Activated CD8-positive, alpha-beta memory T cell treated with anti-CD3 and anti-CD28 coated beads, Interleukin-2, amount 50 U/mL, for 24 hours (primary cell): ENCODE results near the gene TRANK1.
"Not testable (repeated sequence)": the region's sequence is repeated elsewhere in the genome, so short reads cannot be mapped to it uniquely, and the experiment has no call there.

Experiments
- DNase-seq: peaks from one replicate; pipeline ENCODE4 v3.0.0-alpha.2; 2020; ENCODE audit errors: extremely low read depth

Gene TRANK1

DNA sequence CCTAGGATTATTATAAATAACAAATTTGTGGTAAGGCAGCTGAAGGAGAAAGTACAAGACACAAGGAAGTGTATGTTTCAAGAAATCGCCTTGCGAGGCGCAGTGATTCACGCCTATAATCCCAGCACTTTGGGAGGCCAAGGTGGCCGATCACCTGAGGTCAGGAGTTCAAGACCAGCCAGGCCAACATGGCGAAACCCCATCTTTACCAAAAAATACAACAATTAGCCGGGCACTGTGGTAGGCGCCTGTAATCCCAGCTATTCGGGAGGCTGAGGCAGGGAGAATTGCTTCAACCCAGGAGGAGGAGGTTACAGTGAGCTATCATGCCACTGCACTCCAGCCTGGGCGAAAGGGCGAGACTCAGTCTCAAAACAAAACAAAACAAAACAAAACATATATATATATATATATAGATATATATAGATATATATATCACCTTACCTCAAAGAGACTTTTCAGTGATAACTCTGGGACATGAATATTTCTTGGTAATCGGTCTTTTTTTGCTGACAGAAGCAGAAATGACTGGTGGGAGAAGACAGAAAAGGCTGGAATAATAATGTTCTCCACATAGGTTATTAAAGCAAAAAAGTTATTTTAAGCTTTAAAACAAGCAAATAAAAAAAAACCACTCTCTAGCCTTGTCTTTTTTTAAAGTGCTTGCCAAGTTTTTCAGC lies 52.3 kb downstream of the TRANK1 start:
- DNase-seq, result no peak

DNA sequence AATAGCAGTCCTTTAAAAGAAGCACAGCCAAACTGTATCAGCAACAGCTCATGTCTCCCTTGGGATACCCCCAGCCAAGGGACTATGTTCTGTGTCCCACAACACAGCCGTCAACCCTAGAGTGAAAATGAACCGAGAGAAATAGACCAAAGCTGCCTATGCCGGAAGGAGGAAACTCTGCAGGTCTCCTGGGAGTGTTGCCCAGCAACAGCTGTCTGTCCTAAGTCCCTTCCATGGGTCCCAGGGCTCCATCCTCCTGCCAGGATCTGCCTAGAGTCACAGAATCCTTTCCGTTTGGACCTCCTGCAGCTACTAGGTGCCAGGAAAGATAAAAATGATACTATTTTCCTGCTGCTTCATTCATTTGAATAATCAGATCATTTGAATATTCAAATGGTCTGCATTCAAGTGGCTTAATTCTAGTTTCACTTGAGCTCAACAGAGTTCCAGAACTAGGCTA lies 53.1 kb downstream of the TRANK1 start:
- DNase-seq, result no peak

DNA sequence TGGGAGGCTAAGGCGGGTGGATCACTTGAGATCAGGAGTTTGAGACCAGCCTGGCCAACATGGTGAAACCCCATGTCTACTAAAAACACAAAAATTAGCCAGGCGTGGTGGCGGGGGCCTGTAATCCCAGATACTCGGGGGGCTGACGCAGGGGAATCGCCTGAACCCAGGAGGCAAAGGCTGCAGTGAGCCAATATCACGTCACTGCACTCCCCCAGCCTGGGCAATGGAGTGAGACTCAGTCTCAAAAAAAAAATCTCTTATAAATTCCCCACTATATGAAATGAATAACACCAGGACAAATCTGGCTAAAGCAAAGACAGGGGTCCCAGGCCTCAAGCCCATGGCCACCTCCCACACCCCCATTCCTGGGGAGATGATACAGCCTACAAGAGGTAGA lies 53.8 kb downstream of the TRANK1 start:
- DNase-seq, result not testable (repeated sequence)

DNA sequence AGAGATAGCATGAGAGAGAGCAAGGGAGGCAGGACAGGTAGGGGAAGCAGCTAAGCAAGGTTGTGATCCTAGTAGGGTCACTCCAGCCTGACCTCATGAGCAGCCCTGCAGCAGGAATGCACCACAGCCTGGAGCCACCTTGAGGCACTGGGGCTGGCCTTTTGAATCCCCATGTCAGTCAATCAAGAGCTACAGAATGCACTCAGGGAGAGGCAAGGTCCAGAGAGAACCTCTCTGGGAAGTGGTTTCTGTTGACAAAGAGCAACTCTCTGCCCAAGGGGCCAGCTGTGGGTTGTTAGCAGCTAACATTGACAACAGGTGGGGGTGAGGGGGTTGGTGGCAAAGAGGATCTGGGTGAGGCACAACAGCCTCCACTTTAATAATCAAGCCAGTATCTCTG lies 54.6 kb downstream of the TRANK1 start:
- DNase-seq, result no peak

DNA sequence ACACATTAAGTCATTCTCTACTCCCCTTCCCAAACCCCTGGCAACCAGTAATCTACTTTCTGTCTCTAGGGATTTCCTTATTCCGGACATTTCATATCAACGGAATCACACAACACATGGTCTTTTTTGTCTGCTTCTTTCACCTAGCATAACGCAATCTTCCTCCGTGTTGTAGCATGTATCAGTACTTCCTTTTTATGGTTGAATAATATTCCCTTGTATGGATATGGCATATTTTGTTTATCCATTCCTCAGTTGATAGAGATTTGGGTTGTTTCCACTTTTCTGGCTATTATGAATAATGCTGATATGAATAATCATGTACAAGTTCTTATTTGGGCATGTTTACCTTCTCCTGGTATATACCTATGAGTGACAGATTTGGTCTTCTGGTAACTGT lies 63.1 kb downstream of the TRANK1 start:
- no peak for DNase-seq

DNA sequence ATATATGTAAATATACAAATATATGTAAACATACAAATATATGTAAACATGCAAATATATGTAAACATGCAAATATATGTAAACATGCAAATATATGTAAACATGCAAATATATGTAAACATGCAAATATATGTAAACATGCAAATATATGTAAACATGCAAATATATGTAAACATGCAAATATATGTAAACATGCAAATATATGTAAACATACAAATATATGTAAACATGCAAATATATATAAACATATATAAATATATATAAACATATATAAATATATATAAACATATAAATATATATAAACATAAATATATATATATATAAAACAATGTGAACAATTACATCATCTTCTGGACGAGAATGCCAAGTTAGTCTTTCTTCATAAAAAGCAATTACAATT lies 65.0 kb downstream of the TRANK1 start:
- DNase-seq, result not testable (repeated sequence)

DNA sequence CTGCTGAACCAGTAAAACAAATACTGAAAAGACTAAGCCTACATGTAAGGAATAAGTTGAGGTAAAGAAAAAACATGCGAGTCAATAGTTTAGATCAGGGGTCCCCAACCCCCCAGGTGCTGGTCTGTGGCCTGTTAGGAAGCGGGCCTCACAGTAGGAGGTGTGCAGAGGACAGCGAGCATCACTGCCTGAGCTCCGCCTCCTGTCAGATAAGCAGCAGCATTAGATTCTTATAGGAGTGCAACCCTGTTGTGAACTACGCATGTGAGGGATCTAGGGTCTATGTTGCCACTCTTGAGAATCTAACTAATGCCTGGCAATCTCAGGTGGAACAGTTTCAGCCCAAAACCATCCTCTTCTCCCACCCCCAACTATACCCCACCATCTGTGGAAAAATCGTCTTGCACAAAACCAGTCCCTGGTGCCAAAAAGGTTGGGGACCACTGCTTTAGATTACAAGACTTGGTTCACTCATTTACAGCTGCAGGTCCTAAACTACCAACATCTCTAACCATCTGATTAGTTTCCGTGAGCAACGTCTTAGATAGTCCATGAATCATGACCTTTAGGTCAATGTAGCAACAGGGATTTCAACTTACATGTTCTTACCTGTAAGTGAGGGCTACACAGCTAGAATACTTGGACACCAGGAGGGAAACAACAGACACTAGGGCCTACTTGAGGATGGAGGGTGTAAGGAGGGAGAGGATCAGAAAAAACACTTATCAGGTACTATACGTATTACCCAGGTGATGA lies 66.7 kb downstream of the TRANK1 start:
- DNase-seq, result no peak

DNA sequence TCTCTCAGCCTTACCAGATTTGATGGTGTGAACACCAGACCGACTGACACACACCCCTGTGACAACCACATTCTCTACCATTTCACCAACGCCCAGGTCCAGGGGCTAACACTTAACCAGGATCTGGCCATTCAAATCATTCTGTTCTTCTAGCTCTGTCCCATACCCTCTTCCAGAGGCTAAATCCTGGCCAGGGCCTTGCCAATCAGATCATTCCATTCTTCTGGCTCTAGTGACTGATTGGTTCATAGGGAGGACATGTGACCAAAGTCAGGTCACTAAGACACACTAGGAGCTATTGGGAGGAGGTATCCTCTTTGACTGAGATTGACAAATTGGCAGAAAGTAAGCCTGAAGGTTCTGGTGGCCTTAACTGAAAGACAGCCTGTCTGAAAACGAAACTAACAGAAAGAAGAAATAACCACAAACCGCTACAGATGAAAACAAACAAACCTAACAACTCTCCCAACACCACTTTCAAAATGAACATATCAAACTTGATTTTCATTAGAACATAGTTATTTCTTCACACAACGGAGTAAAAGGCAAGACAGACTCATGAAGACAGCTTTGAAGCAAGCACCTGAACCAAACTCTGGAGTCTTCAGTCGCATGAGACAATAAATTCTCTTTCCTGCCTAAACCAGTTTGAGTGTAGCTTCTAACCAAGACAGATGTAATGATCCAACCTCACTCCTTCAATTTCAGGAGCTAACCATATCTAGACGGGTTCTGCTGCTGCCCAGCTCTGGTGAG lies 68.5 kb downstream of the TRANK1 start:
- no peak for DNase-seq

DNA sequence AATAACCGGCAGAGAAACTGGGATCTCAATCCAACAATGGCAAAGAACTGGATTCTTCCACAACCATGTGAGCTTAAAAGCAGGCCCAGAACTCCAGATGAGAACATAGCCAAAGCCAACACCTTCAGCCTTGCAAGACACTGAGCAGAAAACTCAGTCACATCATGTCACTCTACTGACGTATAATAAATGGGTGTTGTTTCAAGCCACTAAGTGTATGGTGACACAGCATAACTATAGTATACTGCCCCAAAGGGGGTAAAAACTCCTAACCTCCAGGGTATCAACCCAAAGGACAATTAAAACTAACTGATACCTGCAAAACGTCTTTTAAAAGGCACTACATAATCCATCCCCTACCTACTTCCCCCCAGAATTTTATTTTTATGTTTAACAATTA lies 69.5 kb downstream of the TRANK1 start:
- DNase-seq, result no peak

DNA sequence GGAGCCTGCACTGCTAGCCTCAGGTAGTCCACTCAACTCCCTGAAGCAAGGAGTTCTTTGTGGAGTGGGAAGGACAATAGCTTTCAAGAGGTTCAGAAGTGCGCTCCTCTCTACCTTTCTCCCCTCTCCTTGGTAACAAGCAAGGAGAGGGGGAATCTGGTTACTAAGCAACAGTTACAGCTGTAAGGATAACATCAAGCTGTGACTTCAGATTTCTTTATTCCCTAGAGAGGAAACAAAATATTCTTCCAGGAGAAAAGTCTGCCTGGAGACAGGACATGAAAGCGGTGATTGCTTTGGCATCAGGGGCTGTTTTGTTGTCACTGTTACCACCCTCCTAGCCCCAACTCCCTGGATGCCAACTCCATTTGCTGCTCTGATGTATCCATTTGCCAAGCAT lies 70.4 kb downstream of the TRANK1 start:
- no peak for DNase-seq

DNA sequence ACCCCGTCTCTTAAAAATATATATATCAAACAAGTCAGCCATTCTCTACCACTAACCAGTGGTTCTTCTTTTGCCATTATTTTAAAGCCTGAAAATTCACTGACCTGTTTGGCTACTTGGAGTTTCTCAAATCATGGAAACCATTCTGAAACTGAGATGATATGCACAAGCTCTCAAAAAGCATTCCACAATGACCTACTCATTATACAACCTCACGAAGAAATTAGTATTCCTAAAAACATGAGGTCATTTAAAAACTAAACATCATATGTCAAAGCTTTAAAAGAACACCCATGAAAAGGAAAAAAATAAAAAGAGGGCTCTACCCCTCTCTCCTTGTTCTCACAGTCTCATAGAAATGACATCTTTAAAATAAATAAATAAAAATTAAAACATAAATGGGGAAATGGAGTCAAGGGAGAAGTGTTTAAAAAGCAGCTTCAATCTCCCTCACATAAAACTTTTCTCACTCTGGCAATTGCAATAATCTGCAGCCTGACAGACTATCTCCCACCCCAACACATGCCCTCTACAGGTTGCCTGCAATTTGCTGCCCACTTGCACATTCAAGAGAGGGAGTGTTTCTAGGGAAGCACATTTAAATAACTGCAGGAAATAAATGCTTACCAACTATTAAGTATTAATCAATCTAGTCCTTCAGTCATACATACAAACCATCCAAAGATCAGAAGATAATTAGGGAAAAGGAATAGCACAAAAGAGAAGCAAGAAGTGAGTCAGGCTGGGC lies 73.3 kb downstream of the TRANK1 start:
- DNase-seq, result no peak

DNA sequence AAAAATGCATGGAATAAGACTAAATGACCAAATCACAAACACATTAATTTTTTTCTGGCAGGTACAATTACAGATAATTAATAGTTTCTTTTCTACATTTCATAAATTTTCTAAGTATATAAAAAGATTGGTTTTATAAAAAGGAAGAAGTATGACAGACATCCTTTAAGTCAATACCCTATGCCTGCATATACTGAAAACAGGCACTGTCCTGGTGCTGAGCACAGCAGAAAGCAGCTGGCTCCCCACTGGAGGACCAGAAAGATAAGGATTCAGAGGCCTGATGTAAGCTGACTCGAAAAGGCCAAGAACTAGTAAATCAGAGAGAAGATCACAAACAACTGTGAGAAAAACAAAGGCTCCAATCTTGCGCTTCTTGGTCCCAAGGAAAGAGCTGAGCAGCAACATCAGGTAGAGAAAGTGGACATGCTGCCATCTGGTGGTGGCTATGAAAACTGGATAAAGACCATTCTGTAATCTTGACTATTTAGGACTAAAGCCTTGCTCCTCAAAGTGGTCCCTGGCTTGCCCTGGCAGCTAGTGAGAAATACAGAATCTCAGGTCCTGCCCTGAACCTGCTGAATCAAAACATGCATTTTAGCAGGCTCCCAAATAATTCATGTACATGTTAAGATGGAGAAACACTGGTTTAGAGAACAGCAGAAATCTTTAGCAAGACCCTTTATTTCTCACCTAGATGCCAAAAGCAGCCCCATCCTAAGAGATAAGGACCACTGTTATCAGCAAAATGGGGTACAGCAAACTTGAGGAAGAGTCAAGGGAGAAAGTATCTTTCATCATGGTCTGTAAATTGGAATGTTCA lies 76.0 kb downstream of the TRANK1 start:
- no peak for DNase-seq

DNA sequence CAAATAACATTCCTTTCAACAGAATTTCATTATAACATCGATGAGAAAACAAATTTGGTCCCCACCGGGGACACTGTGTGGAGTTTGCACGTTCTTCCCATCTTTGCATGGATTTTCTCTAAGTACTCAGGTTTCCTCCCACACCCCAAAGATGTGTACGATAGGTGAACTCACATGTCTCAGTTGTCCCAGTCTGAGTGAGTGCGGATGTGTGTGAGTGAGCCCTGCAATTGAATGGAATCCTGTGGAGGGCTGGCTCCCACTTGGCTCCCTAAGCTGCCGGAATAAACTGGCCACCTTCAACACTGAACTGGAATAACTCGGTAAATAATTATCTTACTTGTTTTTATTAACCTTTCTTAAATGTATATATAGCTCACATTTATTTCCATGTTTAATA lies 77.0 kb downstream of the TRANK1 start:
- no peak for DNase-seq

DNA sequence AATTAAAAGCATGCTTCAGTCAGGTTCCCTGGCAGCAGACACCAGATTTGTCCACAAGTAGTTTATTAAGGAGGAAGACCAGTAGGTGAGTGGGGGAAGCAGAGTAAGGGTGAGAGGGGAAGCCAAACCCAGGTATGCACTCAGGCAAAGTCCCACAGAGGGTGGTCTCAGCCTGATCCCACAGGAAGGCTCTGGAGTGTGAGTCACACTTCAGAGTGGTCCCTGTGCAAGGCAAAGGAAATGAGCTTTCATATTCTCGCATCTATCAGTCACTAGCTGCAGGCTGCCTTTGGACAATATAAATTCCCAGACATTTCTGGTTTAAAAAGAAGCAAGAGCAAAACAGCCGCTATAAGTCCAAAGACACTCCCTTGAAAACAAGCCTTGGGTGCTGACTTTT lies 78.5 kb downstream of the TRANK1 start:
- no peak for DNase-seq

DNA sequence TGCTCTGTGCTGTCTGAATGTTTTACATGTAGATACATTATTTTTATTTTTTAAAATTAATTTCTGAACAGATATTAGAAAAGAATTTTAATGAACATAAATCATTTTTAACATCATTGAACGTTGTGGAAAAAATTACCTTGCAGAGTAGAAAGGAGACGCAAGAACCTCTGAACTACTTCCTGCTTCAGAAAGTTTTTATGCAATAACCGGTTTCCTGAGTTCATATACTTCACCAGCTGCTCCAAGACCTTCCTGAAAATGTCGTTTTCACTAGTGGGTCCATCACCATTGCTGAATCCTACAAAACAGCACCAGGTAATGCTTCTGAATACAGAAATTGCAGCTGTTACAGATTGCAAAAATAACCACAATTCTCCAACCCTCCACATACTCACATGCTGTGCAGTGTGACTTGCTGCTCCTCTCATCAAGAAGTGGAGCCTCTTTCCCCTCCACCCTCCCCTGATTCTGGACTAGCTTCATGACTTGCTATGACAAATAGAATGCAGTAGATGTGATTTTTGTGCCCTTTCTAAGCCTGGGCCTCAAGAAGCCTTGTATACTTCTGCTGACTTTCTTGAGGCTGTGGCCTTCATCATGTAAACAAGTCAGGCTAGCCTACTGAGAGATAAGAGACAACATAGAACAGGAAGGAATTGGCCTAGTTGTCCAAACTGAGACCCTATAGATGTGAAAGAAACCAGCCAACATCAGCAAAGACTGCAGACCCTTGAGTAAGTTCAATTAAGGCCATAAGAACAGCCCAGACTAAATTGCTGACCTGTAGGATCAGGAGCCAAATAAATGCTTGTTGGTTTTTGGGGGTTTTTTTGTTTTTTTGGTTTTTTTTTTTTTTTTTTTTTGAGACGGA lies 80.4 kb downstream of the TRANK1 start:
- DNase-seq, result no peak

DNA sequence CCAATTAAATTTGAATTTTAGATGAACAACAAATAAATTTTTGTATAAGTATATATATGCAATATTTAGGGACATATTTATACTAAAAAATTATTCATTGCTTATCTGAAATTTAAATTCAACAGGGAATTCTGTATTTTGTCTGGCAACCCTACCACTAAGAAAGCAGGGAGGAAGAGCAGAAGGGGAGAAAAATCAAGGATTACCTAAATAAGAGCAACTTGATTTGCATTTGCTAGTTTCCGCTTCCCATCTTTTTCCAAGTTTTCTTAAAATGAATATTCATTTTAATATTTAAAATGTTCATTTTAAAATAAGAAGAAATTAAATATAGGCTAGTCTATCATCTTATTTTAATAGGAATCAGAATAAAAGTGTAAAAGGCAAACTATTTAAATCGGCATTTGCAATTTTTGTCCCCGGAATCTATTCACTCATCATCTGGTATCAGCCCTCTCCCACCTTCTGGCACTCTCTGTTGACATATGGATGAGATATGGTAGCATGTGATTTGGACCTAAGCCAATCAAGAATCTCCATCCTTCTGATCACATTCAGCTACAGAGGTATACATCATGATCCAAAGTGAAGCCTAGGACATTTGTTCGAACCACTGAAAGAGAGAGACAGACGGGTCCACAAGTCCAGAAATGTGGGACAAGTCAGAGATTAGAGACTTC lies 82.6 kb downstream of the TRANK1 start:
- no peak for DNase-seq

DNA sequence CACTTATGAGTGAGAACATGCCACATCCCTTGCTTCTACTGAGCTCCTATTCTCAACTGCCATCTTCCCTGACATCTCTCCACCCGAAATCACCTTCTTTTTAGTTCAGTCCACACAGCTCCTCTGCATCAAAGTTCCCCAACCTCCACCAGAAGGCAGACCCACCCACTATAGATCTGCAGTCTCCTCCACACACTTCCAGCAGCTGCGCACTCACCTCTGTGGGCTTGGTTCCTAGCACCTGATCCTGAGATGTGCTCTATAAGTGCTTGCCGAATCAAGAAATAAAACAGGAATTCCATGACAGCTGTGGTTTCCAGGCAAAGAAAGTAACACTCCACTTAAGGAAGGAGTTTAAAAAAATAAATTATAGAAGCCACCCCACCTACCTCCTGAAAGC lies 85.4 kb downstream of the TRANK1 start:
- DNase-seq, result no peak

DNA sequence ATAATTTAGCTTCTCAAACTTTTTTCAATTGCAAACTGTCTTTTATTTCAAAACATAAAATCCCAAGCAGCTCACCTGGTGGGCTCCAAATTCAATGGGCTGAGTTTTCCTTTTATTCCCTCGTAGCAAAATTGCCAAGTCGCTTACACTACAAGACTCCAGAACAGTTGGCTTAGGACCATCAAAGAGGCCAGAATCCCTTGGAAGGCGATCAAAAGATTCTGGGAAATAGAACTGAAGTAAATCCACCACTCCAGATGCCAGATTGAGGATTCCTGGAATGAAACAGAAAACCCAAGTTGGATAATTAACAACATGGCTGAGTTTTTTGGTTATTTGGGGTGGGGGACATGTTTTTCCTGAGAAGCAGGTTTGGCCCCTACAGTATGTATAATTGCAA lies 92.8 kb downstream of the TRANK1 start:
- no peak for DNase-seq

DNA sequence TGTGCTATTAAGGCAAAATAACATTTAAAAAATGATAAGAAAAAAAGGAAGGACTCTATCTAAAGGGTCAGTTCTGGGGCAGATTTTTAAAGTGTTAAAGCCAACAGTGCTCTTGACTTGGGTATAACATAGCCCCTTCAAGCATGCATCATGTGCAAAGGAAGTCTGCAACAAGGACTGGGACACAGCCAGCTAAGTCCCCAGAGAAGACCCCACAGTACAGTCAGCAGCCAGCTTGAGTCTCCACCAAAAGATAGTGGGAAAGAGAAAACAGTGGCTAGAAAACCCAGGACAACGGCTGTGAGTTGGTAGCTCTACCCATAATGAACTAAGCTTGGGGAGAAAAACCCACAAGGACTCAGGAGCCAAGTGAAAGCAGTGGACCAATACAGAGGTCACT lies 94.1 kb downstream of the TRANK1 start:
- DNase-seq, result no peak

DNA sequence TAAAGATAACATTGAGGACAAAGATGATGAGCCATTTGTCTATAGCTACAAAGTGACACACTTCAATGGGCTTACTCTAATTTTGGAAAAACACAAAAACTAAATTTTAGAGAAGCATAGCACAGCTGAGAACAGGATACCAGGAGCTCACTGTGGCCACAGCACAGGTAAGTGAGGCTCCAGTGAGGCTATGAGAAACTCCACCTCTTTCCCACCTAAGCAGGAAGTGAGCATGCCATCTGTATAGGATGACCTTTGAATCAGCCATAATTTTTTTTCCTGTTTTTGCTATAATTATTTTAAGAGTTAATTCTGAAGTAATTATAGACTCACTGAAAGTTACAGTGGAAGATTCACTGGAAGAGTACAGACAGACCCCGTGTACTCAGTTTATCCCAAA lies 98.4 kb downstream of the TRANK1 start:
- no peak for DNase-seq
